CD4-positive, alpha-beta memory T cell (primary cell): Measurements from ENCODE around the gene NUMA1. TPM values are rescaled to one million over a fixed set of nuclear protein-coding genes. Genes with fewer than 3 reads are reported as not detected.

Experiments used
- CTCF ChIA-PET: fragments of 350-600 bp; sonication (Branson Sonifier 250); formaldehyde crosslinking; loops from one replicate; lab custom pipeline; 2021; ENCODE audit warnings: inconsistent platforms; ENCODE audit not compliant: partially characterized antibody; lab: Charles Lee
- POLR2A ChIA-PET: fragments of 350-600 bp; sonication (Branson Sonifier 250); formaldehyde crosslinking; loops from one replicate; lab custom pipeline; 2021; ENCODE audit not compliant: partially characterized antibody; lab: Charles Lee
- DNase-seq, 5 donors: peaks; one replicate each; pipeline versions ENCODE4 v3.0.0 to v3.0.0-alpha.2; 2020 to 2022; ENCODE audit warnings: mixed read lengths in 1 of 5
- H3K27ac ChIP-seq: one replicate; pipeline ENCODE4 v1.7.0; 2013; ENCODE audit warnings: low read depth, low read length
- H3K27me3 ChIP-seq: 2 replicates; pipeline ENCODE4 v1.7.0; 2013; ENCODE audit warnings: mild to moderate bottlenecking, low read length, moderate library complexity; ENCODE audit not compliant: insufficient read depth
- H3K36me3 ChIP-seq: 2 replicates; pipeline ENCODE4 v1.7.0; 2013; ENCODE audit warnings: mild to moderate bottlenecking, low read length, moderate library complexity; ENCODE audit not compliant: insufficient read depth
- H3K4me1 ChIP-seq: 2 replicates; pipeline ENCODE4 v1.7.0; 2013; ENCODE audit warnings: mild to moderate bottlenecking, low read length, moderate library complexity; ENCODE audit not compliant: insufficient read depth
- H3K4me3 ChIP-seq, 2 donors: one replicate each; pipeline ENCODE4 v1.7.0; 2013; ENCODE audit warnings: low read length in 2 of 2, mild to moderate bottlenecking in 1 of 2
- H3K9me3 ChIP-seq, 2 donors: one replicate each; pipeline ENCODE4 v1.7.0; 2013; ENCODE audit warnings: low read length in 2 of 2, control low read depth in 1 of 2; ENCODE audit not compliant: control insufficient read depth in 1 of 2
- H3K27ac Mint-ChIP-seq, 7 donors: one replicate each; pipeline ENCODE4 v1.8.0; 2020 to 2021; ENCODE audit warnings: mixed read lengths in 7 of 7, mild to moderate bottlenecking in 6 of 7, inconsistent platforms in 3 of 7, moderate library complexity in 3 of 7
- H3K27me3 Mint-ChIP-seq, 2 donors: one replicate each; pipeline ENCODE4 v1.8.0; 2020 to 2021; ENCODE audit warnings: mixed read lengths in 2 of 2
- H3K36me3 Mint-ChIP-seq, 2 donors: one replicate each; pipeline ENCODE4 v1.8.0; 2020 to 2021; ENCODE audit warnings: mixed read lengths in 2 of 2, inconsistent platforms in 1 of 2, mild to moderate bottlenecking in 1 of 2
- H3K4me1 Mint-ChIP-seq, 4 donors: one replicate each; pipeline ENCODE4 v1.8.0; 2020 to 2021; ENCODE audit warnings: mixed read lengths in 4 of 4, mild to moderate bottlenecking in 1 of 4
- H3K4me3 Mint-ChIP-seq, 8 donors: one replicate each; pipeline ENCODE4 v1.8.0; 2020 to 2021; ENCODE audit warnings: mixed read lengths in 8 of 8, mild to moderate bottlenecking in 7 of 8, moderate library complexity in 6 of 8, inconsistent platforms in 3 of 8
- H3K9me3 Mint-ChIP-seq, 8 donors: one replicate each; pipeline ENCODE4 v1.8.0; 2020 to 2021; ENCODE audit warnings: mixed read lengths in 8 of 8, mild to moderate bottlenecking in 5 of 8, inconsistent platforms in 3 of 8, moderate library complexity in 1 of 8
- intact Hi-C: fragments of 100-400 bp; cut with micrococcal nuclease; formaldehyde crosslinking; loops from one replicate; pipeline ENCODE4 v1.15.1; 2023
- polyA plus RNA-seq, 2 donors: library from polyadenylated mRNA; unstranded; fragments of 300-500 nt; fragmentation: Illumina TruSeq; gene quantifications; one replicate each; pipeline ENCODE4 v1.2.3, GENCODE V29; 2021
- total RNA-seq, 2 experiments: library from RNA; stranded (reverse); gene quantifications; one replicate each; pipeline ENCODE4 v1.2.3, GENCODE V29; 2021

NUMA1 gene
- total and polyA plus RNA-seq, 4 experiments from 2014 or later = 4.0 to 380 (median 238) TPM

DNA sequence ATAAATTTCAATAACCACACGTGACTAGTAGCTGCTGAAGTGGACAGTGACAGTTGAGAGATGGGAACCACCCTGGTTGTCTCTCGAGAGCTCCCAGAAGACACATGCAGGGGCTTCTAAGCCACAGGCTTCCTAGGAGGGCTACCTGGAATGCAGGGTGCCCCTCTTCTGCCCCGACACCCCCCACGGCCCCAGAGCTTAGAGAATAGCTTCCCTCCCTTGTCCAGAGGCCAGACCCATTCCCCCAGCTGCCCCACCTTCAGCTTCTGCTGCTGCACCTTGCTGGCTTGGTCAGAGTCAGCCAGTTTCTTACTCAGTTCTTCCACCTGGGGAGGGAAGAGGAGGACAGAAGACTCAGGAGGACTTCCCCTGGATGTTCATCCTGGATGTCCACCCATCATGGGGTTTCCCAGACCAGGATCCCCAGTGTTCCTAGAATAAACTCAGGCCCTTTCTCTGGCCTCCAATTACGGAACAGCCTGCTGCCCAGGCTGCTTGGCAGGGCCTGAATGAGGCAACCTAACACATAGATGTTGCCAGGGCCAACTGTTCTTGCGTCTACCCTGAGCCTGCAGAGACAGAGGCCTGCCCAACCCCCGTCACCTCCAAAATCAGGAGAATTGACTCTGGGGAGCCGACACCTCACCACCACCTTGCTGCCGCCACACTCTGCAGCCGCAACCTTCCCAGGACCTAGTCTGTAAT, 69.7 kb downstream of the NUMA1 start:
- Histone ChIP-seq H3K4me1 (no peaks in the 10 kb centered on the region), H3K27me3 (no peaks in the 10 kb centered on the region), H3K4me3 (no peak overlapping the region), H3K36me3 (peaks cover 96% of the 10 kb centered on the region), H3K9me3 (no peaks in the 10 kb centered on the region), H3K27ac (no peak overlapping the region)
- Mint-ChIP-seq H3K27me3 (no peaks in the 10 kb centered on the region), H3K4me3 (no peak overlapping the region), H3K36me3 (peaks cover 59 to 92% of the 10 kb centered on the region in 2 donors), H3K4me1 (peaks cover 0 to 4% (median 1%) of the 10 kb centered on the region in 4 donors), H3K9me3 (no peaks in the 10 kb centered on the region), H3K27ac (peak overlapping the region in 3 of 7 donors; percentile 19 to 55 (median 30))
- ChIA-PET POLR2A (interaction anchor here (1.5 kb wide), 1 partner anchor 11 kb away, joined by 5 read pairs; no protein-coding TSS in a partner anchor), CTCF (interaction anchor here (0.5 kb wide), 1 partner anchor 135 kb away, joined by 3 read pairs; no protein-coding TSS in a partner anchor)
- intact Hi-C loops = no loop called here
- no peak for DNase-seq

DNA sequence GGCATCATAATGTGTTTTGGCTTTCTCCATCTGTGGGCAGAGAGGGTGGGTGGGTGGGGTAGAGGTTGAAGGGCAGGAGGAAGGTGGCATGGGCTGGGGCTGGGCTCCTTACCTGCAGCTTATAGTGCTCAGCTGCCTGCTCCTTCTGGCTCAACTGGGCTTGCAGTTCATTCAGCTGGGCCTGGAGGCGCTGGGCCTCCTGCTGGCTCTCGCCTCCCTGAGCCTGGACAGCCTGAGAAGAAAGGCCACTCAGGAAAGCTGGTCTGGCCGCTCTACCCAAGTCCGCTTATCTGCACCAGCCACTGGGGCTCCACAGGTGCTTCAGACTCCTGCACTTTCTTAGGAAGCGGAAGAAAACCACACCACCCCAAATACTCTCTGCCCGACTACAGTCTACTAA, 71.2 kb downstream of the NUMA1 start:
- H3K36me3 ChIP-seq = peaks cover 96% of the 10 kb centered on the region
- H3K9me3 ChIP-seq = no peaks in the 10 kb centered on the region
- Mint-ChIP-seq H3K36me3 (peaks cover 46 to 91% of the 10 kb centered on the region in 2 donors), H3K4me3 (no peak overlapping the region), H3K27ac (peak overlapping the region in 1 of 7 donors; percentile 86), H3K4me1 (peaks cover 0 to 4% (median 1%) of the 10 kb centered on the region in 4 donors), H3K27me3 (no peaks in the 10 kb centered on the region), H3K9me3 (no peaks in the 10 kb centered on the region)
- ChIA-PET POLR2A (interaction anchor here (0.8 to 1.6 kb wide), 3 partner anchors 10 to 102 kb away, joined by 3 to 4 read pairs (median 3); partner anchors contain the start of gene IL18BP), CTCF (interaction anchor here (0.6 kb wide), 1 partner anchor 135 kb away, joined by 3 read pairs; no protein-coding TSS in a partner anchor)
- no peak overlapping the region for H3K27ac ChIP-seq
- no peaks in the 10 kb centered on the region for H3K4me1 ChIP-seq
- H3K4me3 ChIP-seq = no peak overlapping the region
- H3K27me3 ChIP-seq = no peaks in the 10 kb centered on the region
- DNase-seq = no peak
- intact Hi-C loops = no loop called here

DNA sequence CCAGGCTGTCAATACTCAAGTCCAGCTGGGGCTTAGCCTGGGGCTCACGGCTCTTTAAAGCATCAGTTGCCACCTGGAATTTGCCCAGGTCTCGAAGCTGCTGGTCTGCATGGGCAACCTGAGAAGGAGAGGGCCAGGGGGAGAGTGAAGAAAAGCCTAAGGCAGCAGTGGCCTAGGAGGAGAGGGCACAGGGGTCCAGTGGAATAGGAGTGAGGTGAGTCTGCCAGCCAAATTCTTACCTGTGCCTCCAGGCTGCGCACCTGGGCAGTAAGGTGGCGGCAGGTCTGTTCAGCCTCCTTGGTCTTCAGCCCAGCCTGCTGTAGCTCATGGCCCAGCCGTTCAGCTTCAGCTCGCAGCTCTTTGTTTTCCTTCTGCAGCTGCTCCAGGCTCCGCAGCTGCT, 71.6 kb downstream of the NUMA1 start:
- ChIA-PET POLR2A (interaction anchor here (1.0 to 1.6 kb wide), 2 partner anchors 9 to 10 kb away, joined by 3 to 4 read pairs; partner anchors contain the start of gene IL18BP), CTCF (no interaction called here)
- Mint-ChIP-seq H3K4me3 (no peak overlapping the region), H3K36me3 (peaks cover 45 to 91% of the 10 kb centered on the region in 2 donors), H3K27me3 (no peaks in the 10 kb centered on the region), H3K27ac (peak overlapping the region in 4 of 7 donors; percentile 3 to 77 (median 58)), H3K4me1 (peaks cover 0 to 4% (median 1%) of the 10 kb centered on the region in 4 donors), H3K9me3 (no peaks in the 10 kb centered on the region)
- peaks cover 96% of the 10 kb centered on the region for H3K36me3 ChIP-seq
- intact Hi-C loops = no loop called here
- no peak for DNase-seq
- no peaks in the 10 kb centered on the region for H3K4me1 ChIP-seq
- no peak overlapping the region for H3K27ac ChIP-seq
- no peaks in the 10 kb centered on the region for H3K9me3 ChIP-seq
- H3K4me3 ChIP-seq = no peak overlapping the region
- H3K27me3 ChIP-seq = no peaks in the 10 kb centered on the region

DNA sequence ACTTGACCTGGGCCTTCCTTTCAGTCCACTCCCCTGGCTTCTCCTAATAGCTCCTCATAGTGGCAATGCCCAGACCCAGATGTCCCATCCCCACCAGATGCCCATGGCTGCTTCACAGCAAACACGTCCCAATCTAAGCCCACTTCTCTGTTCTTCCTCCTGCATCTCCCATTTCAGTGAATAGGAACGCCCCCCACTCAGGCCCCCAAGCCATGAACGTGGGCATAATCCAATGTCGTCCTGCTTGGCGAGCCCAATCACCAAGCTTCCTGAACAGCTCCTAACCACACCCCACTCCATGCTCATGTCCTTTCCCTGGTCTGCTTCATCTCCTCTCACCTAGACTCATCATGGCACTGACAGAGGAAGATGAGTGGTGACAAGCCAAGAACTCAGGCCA, 72.8 kb downstream of the NUMA1 start:
- Histone ChIP-seq H3K9me3 (no peaks in the 10 kb centered on the region), H3K4me1 (no peaks in the 10 kb centered on the region), H3K4me3 (no peak overlapping the region), H3K36me3 (peaks cover 96% of the 10 kb centered on the region), H3K27me3 (no peaks in the 10 kb centered on the region), H3K27ac (no peak overlapping the region)
- DNase-seq = no peak
- peaks cover 0 to 2% (median 0%) of the 10 kb centered on the region in 4 donors for H3K4me1 Mint-ChIP-seq
- H3K4me3 Mint-ChIP-seq = no peak overlapping the region
- H3K36me3 Mint-ChIP-seq = peaks cover 49 to 93% of the 10 kb centered on the region in 2 donors
- H3K9me3 Mint-ChIP-seq = no peaks in the 10 kb centered on the region
- intact Hi-C loops = no loop called here
- ChIA-PET POLR2A (no interaction called here), CTCF (interaction anchor here (0.8 to 1.4 kb wide), 2 partner anchors 31 to 84 kb away, joined by 3 read pairs; no protein-coding TSS in a partner anchor)
- no peaks in the 10 kb centered on the region for H3K27me3 Mint-ChIP-seq
- peak overlapping the region in 4 of 7 donors; percentile 14 to 77 (median 62) for H3K27ac Mint-ChIP-seq

DNA sequence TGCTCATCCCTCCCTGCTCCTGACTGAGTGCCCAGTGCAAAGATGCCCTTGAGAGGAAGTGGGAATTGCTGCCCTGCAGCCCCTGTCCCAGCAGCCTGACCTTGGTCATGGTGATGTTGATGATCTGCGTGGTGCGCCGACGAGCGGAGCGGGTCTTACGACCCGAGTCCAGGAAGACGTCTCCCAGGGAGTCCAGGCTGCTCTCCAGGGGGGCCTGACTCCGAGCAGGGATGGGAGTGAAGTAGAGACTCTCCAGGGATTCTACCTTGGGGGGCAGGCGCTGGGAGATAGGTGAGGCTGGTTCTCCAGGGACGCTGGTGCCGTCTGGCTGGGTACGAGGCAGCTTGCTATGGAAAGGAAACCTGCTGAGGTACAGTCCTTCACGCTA, 73.3 kb downstream of the NUMA1 start:
- Histone ChIP-seq H3K4me3 (no peak overlapping the region), H3K4me1 (no peaks in the 10 kb centered on the region), H3K27ac (no peak overlapping the region), H3K27me3 (no peaks in the 10 kb centered on the region), H3K9me3 (no peaks in the 10 kb centered on the region), H3K36me3 (peaks cover 96% of the 10 kb centered on the region)
- ChIA-PET POLR2A (no interaction called here), CTCF (interaction anchor here (1.4 kb wide), 1 partner anchor 30 kb away, joined by 3 read pairs; no protein-coding TSS in a partner anchor)
- intact Hi-C loops = no loop called here
- Mint-ChIP-seq H3K27me3 (no peaks in the 10 kb centered on the region), H3K4me1 (peaks cover under 1 to 2% (median 2%) of the 10 kb centered on the region in 4 donors), H3K27ac (peak overlapping the region in 1 of 7 donors; percentile 77), H3K9me3 (no peaks in the 10 kb centered on the region), H3K36me3 (peaks cover 54 to 96% of the 10 kb centered on the region in 2 donors), H3K4me3 (no peak overlapping the region)
- no peak for DNase-seq

DNA sequence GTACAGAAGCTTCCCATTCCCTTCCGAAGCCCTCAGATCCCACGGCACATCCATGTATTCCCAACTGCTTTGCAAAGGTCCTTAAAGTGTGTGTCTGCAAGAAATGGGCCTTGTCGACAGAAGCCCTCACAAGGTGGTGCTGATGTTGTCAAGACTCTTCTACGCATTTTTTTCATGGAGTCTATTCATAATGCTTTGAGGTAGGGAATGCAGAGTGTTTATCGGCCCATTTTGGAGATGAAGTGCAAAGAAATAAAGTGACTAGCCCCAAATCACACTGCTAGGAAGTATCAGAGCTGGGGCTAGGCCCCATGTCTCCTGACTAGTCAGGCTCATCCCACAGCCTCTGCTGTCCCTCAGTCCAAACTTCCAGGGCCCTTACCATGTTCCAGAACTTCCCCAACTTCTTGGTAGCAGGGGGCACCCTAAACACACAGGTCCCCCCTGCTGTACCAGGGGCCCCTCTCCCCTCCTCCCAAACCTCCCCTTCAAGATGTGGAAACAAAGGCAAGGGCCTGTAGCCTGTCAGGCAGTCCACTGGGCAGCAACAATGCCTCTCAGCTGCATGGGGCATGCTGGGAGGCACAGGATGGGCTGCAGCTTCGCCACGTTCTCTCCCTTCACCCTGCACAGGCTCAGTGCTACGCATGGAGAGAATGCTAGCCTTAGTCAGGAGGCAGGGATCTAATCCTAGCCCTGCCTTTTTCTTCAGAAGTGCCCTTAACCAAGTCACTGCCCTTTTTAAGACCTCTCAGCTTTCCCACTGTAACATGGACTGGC, 73.8 kb downstream of the NUMA1 start:
- H3K4me3 ChIP-seq = no peak overlapping the region
- H3K4me1 ChIP-seq = no peaks in the 10 kb centered on the region
- peaks cover 90% of the 10 kb centered on the region for H3K36me3 ChIP-seq
- Mint-ChIP-seq H3K9me3 (no peaks in the 10 kb centered on the region), H3K4me1 (peaks cover 0 to 6% (median 5%) of the 10 kb centered on the region in 4 donors), H3K27me3 (no peaks in the 10 kb centered on the region), H3K27ac (peak overlapping the region in 1 of 7 donors; percentile 48), H3K36me3 (peaks cover 55 to 98% of the 10 kb centered on the region in 2 donors), H3K4me3 (no peak overlapping the region)
- intact Hi-C loops = no loop called here
- ChIA-PET CTCF (interaction anchor here (1.5 kb wide), 1 partner anchor 29 kb away, joined by 5 read pairs; no protein-coding TSS in a partner anchor), POLR2A (interaction anchor here (1.4 kb wide), 2 partner anchors 37 to 78 kb away, joined by 3 to 4 read pairs; partner anchors contain the start of genes RNF121 and XNDC1N)
- no peaks in the 10 kb centered on the region for H3K27me3 ChIP-seq
- H3K27ac ChIP-seq = no peak overlapping the region
- H3K9me3 ChIP-seq = no peaks in the 10 kb centered on the region
- no peak for DNase-seq
